Measurements from ENCODE around the gene SSTR3.

SSTR3 gene

DNA sequence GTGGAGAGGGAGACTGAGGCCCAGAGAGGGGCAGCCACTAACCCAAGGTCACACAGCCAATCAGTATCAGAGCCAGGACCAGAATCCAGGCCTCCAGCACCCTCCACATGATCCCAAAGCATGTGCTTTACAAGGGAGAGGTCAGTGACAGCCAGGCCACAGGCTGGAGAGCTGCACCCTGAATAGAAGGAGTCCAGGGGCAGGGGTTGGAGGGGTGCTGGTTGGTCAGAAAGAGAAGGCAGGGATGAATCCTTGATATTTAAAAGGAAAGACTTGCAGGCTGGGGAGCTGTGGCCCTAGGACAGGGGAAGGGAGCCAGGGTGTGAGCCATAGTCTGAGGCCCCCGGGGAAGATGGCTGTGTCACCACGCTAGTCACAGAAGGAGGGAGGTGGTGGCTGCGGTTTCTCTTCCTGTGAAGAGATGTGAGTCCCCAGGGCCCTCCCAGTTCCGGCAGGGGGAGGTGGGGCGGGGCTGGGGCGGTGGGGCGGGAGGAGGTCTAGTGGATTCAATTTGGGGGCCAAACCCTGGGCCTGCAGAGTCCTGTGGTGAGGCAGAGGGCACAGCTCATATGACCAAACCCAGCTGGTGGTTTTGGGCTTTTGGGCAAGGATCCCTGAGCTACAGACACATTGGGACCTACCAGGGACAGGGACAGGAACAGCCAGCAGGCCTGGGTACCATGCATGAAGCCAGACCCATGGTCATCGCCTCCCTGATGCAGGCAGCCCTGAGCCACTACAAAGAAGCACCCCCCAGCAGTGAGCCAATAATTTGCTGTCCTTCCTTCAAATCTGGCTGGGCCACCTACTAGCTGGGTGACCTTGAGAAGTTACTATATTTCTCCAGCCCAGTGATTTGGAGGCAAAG lies 17.8 kb upstream of the SSTR3 start:
- DNase-seq (ENCODE audit: low read depth in 2 of 2, low spot score in 1 of 2) = peak; percentile 78 to 85

DNA sequence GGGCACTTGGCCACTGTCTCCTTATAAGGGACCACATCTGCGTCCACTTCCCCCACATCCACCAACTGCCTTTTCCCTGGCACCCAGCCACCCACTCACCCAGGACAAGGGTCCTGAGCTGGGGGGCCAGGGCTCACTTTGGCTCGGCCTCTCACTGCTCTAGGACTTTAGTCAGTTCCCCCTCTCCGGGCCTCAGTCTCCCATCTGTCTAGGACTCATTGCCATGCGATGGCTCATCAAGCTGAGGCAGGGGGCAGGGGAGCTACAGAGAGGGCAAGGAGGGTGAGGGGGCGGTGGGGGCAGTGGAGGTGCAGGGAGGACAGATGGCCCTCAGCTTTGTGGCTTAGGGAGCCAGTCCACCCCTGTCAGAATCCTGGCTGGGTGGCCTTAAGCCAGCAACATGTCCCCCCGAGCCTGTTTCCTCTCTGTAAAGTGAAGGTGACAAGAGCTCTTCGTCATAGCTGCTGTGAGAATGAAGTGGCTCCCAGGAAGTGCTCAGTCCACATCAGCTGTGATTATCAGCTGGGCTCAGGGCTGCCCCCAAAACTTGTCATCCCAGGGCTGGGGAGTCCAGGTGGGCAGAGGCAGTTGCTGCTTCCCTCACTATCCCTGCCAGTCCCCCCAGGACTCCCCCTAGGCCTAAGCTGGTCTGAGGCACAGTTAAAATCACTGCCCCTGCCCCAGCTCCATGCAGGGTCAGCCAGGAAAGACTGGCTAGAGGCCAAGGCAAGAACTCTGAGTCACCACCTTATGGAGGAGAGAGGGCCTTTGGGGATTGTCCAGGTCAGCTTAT lies 16.9 kb upstream of the SSTR3 start:
- DNase-seq (ENCODE audit: low read depth in 2 of 2, low spot score in 1 of 2) = no peak

DNA sequence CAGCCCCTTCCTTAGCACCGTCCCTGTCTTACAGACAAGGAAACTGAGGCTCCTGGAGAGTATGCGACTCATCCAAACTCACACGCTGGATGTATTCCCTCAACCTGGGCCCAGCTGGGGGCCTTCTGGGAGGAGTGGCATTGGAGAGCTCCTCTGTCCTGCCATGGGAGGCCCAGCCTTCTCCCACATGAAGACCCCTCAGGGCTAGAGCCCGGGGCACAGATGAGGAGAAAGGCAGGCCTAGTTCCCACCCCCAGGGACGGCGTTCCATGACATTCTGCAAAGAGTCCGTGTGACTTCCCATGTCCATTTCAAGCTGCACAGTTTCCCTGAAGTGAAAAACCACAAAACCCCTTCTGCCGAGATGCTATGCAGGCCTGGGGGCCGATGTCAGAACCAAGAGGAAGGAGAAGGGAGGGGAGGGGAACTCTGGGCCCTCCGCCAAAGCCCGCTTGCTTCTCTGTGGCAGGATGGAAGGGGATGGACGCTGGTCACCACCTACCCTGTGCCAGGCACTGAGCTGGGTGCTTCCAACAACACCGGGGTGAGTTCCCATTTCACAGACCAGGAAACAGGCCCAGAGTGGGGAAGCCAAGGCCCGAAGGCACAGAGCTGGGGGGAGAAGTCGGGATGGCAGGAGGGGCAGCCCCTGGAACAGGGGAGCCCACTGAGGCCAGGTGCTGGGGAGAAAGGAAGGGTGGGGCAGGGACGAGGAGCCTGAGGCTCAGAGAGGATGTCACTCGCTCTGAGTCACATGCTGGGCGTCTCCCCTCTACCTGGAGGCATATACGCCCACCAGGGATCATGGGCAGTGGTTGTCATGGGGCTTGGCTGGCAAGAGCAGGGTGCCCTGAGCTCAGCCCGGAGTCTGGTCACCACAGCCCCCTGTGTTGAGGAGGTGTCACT lies 16.1 kb upstream of the SSTR3 start:
- DNase-seq (ENCODE audit: low read depth in 2 of 2, low spot score in 1 of 2) = no peak

DNA sequence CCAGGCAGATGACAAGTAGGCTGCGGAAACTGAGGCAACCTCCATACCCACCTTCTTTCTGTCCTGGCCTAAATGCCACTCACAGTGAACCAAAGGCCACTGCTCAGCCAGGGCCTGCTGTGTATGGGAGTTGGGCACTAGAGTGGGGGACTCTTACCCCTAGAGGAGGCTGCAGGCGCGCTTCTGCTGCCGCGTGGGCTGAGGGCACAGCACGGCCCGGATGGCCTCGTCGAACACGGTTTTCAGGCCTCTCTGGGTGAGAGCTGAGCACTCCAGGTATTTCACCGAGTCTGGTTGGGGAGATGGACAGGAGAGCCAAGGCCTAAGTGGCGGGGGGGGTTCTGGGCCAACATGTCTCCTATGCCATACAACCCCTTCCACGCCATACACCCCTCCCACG lies 14.2 kb upstream of the SSTR3 start:
- DNase-seq (ENCODE audit: low read depth in 2 of 2, low spot score in 1 of 2) = no peak

DNA sequence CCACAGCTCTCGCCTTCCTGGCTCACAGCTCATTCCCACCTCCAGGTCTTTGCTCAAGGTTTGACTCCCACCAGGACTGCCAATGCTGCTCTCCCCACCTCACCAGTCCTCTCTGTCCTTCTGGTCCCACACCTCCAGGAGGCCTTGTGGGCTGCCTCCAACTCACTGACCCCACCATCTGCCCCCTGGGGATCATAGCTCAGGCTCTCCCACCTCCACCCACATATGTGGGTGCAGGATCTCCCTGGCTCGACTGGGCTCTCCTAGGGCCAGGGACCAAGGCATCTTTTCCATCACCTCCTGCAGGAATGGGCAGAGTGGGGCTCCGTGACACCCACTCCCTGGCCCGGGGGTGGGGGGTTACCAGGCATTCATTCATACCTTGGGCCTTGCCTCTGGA lies 13.8 kb upstream of the SSTR3 start:
- DNase-seq (ENCODE audit: low read depth in 2 of 2, low spot score in 1 of 2) = no peak

DNA sequence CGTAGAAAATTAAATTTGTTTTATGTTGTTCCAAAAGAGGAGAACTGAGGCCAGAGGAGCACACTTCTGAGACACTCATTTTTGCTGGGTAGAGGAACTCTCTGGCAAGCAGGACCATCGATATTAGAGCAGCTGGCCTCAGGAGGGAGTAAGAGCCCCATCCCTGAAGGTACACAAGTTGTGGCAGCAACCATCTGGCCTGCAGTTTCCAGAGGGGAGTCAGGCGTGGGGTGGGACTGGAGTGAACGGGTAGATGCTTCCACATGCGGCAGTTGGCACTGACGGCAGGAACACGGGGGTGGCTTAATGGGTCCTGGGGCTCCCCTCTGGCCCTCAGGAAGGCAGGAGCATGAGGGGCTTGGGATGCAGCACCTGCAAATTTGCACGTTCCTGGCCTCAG lies 13.2 kb upstream of the SSTR3 start:
- no peak for DNase-seq (ENCODE audit: low read depth in 2 of 2, low spot score in 1 of 2)

DNA sequence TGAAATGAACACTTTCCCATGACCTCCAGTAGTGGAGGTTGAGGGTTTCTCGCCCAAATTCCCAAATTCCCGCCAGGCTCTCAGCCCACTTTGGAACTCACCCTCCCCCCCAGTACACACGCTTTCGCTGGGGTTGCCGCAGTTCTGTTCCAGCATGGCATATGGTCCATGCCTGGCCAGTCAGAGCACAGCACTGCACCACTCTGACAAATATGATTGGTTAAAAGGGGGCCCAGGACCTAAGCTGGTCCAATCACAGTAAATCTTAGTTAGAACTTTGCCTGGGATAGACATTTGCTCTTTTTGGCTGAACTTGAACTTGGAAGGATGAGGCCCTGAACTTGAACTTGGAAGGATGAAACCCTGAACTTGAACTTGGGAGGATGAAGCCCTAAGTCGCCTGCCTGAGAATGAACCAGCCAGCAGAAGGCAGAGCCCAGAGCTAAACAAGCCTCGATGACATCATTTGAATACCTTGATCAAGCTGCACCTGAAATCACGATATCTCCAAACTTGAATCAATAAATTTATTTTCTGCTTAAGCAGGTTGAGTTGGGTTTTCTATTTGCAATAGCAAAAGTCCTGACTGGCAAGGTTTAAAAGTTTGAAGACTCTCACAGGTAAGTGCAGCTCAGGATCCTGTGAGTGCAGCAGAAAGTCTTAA lies 12.6 kb upstream of the SSTR3 start:
- no peak for DNase-seq (ENCODE audit: low read depth in 2 of 2, low spot score in 1 of 2)

DNA sequence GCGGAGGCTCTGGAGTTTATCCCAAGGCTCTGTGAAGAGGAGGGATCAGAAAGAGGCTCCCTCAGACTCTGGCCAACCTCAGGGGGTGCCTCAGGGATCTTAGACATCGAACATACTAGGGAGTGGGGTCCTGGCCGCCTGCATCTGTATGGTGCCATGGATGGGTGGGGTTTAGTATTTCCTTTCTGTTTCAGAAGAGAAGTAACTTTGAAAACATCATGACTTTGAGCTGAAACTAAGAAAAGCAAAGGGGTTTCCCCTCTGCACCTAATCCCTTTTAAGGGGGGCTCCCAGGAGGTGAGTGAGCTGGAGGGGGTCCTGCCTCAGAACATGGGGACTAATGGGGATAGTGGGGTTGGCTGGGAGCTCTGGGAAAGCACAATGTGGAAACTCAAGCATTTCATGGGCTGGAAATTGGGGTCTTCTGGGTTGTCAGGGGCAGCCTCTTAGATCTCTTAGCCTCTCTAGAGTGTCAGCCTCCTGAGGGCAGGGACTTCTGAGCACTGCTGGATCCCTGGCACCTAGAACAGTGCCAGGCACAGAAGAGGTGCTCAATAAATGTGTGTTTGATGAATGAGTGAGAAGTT lies 11.8 kb upstream of the SSTR3 start:
- no peak for DNase-seq (ENCODE audit: low read depth in 2 of 2, low spot score in 1 of 2)

DNA sequence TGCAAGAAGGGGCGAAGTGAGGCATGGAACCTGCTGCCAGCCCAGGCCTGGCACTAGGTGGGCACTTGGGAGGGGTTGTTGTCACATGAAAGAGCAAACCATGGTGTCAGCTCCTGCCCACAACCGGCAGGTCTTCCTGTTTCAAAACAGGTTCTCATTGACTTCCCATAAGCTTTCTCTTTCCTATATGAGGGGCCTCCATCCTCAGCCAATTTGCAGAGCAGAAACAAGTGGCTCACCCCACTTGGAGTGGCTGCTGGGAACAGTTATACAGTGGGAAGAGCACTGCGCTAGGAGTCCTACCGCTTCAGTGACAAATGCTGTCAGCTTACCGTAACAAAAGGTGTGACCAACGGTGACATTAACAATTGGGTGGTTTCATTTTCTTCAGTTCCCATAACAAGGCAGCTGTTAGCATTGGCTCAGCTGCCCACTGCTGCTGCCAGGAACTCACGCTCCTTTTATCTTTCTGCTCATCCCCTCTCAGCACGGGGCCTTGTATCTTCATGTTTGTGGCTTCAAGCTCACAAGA lies 10.2 kb upstream of the SSTR3 start:
- DNase-seq (ENCODE audit: low read depth in 2 of 2, low spot score in 1 of 2) = no peak

DNA sequence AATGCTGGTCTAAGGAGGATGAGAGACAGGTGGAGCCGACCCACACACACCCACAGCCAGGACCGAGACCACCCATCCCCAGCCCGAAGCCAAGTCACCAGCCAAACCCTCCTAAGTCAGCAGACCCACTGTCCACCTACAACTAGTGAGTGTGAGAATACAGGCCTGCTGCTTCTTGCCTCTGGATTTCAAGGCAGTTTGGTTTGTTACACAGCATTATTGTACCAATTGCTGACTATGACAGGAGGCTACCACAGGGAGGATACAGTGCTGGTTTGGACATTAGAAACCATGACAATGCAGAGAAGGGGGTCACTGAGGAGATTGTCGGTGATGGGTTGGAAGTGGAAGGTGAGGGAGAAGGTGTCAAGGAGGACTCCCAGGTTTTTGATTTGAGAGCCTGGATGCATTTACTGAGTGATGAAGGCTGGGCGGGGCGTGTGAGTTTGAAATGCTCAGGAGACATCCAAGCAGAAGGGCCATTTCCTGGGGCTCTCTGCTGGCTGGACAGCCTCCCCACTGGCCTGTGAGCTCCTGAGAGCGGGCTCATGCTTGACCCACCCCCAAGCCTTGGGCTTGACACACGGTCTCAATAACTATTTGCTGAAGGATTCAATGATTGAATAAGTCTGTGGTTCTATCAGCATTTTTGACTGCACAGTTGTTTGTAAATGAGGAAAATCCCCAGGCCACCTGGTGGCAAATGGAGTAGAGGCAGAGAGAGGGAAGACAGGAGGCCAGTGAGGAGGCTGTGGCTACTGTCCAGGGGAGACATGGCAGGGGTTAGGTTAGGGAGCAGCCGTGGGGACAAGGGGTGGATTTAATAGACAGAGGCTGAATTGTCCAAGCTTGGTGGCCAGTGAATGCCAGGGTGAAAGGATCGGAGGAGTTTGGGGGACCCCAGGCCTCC lies 9.4 kb upstream of the SSTR3 start:
- DNase-seq (ENCODE audit: low read depth in 2 of 2, low spot score in 1 of 2) = no peak

DNA sequence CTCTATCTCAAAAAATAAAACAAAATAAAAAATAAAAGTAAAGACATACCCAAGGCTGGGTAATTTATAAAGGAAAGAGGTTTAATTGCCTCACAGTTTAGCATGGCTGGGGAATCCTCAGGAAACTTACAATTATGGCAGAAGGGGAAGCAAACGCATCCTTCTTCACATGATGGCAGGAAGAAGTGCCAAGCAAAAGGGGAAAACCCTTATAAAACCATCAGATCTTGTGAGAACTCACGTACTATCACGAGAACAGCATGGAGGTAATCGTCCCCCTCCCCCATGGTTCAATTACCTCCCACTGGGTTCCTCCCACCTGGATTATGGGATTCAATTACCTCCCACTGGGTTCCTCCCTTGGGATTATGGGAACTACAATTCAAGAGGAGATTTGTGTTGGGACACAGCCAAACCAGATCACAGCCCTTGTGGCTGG lies 8.3 kb upstream of the SSTR3 start:
- no peak for DNase-seq (ENCODE audit: low read depth in 2 of 2, low spot score in 1 of 2)

DNA sequence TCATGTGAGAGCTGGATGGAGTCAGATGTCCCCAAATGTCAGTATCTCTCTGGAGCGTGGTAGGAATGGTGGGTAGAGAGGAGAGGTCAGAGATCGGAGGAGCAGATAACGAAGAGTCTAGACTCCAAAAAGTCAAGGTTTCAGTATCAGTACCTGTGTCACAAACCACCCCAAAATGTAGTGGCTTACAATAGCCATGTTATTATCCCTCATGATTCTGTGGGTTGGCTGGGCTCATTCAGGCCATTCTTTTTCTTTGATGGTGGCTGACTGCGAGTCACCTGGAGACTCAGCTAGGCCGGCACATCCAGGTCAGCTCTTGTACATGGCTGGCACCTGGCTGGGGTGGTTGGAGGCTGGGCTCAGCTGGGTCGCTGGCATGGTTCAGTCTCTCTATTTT lies 7.3 kb upstream of the SSTR3 start:
- DNase-seq (ENCODE audit: low read depth in 2 of 2, low spot score in 1 of 2) = no peak

DNA sequence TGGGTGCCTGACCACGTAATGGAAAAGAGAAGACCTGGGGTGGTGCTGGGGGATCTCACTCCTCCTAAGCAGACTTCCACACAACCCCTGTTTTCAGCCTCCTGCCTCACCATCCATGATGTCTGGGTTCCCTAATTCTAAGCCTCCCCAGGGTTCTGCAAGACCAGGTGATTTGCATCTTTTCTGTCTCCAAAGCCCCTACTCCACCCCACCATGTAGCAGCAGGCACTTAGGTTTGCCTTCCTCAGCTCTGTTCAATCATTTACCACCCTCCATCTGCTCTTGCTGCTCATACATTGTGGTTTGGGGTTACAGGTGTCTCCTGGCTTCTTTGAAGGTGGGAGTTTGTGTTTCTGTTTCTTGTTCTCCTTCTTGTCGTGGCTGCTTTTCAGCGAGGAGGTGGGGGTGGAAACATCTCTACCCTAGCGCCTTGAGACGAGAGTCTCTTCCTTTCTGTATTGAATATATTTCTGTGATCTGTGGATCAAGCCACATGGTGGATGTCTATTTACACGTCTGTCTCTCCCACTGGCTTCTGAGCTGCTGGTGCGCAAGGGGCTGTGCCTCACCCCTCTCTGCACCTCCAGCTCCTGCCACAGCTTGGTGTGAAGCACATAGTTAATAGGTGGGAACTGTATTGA lies 6.6 kb upstream of the SSTR3 start:
- no peak for DNase-seq (ENCODE audit: low read depth in 2 of 2, low spot score in 1 of 2)

DNA sequence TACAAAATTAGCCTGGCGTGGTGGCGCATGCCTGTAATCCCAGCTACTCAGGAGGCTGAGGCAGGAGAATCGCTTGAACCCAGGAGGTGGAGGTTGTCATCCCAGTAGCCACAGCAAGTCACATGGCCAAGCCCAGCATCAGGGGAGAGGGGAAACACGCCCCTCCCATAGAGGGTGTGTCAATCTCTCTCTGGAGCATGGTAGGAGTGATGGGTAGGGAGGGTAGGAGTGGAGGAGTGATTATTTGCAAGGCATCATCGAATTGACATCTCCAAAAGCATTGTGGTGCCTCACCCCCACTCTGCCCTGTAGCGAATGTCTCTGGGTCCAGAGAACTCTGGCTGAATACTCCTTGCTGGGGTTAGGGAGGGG lies 6.1 kb upstream of the SSTR3 start:
- no peak for DNase-seq (ENCODE audit: low read depth in 2 of 2, low spot score in 1 of 2)

DNA sequence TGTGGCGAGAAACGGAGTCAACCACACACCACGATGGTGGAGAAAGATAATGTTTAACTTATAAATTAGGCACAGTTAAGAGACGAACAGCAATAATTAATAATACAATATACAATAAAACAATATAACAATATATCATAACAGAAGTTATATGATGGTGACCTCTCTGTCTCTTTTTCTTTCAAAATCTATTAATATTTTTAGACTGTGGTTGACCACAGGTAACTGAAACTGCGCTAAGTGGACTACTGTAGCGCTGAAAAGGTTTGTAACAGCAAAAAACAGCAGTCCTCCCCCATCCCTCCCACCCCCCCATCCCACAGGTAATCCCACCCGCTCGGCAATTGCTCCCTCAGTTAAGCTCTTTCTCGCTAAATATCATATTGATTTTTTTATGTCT lies 3.6 kb upstream of the SSTR3 start:
- no peak for DNase-seq (ENCODE audit: low read depth in 2 of 2, low spot score in 1 of 2)

DNA sequence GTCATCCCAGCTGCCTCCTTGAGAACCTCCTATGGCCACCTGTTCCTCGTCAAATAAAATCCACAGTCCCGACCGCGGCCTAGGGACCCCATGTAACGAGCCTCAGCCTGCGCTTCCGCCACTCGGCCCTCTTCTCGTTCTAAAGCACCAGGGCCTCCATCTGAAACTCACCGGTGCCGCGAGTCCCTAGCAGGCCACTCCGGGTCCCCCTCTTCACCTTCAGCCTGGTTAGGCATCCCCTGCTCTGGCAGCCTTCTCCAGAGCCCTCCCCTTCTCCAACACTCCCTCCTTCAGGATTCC lies 2.4 kb upstream of the SSTR3 start:
- no peak for DNase-seq (ENCODE audit: low read depth in 2 of 2, low spot score in 1 of 2)

DNA sequence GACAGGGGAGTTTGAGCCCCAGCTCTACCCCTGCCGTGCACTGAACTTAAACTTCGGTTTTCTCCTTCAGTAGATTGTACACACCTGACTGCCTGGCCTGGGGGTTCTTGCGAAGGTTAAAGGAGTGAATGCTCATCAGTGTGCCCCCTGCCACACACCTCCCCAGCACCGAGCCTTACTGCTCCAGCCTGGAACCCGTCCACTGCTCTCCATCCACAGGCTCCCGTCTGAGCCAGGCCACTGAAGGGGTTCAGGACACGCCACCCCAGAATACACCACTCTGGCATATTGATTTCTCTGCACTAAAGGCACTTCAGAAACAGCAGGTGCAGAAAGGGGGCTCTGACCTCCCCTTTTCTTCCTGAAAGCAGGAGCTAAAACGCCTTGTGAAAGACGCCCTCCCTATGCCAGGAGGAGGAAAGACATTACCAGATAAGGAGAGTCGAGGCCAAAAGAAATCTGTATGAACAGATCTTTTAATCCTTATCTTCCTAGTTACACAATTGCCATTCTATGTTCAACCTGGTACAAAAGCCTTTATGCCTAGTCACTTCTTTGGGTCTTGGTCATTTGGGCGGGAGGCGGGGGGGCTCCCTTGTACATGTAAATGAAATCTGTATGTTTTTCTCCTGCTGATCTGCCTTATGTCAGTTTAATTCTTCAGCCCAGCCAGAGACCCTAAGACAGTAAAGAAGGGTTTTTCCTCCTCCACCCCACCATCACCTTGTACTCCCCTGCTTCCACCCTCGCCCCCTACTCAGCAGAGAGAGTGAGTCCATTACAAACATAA lies 1.9 kb upstream of the SSTR3 start:
- no peak for DNase-seq (ENCODE audit: low read depth in 2 of 2, low spot score in 1 of 2)

DNA sequence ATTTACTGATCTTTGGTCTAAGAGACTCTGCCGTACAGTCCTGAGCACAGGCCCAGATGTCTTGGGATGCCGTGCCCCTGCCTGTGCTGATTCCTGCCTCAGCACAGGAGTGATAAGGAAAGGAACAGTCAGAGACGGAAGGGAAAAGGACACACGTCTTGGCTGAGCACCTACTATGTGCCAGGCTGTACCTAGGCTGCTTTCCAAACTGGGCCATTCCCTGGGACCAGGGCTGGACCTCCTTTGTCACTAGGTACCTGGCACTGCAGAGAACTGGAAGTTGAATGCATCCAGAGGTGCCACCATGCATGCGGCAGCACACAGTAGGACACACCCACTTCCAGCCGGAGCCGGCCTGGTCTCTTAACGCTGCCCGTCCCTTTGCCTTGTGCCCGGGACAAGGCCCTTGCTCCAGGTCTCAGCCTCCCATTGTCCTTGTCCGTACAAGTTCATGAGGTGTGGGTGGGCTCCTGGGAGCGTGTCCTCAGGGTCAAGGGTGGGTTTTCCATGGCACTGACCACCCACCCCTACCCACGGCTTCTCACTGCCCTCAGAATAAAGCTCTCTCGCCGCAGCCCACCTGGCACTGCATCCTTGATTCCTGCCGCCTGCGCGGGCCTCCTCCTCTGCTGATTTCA lies 1.1 kb upstream of the SSTR3 start:
- DNase-seq (ENCODE audit: low read depth in 2 of 2, low spot score in 1 of 2) = no peak
